HepG2 (cell line): Measurements from ENCODE around the gene CYLD. TPM values are rescaled to one million over a fixed set of nuclear protein-coding genes. Genes with fewer than 3 reads are reported as not detected.

Experiments
- CBFB ChIP-seq: sonication (generic); formaldehyde crosslinking; IDR thresholded peaks from 2 replicates; pipeline ENCODE4 v1.4.0; 2020; ENCODE audit warnings: missing genetic modification reagents
- CEBPG ChIP-seq: IDR thresholded peaks from 2 replicates; pipeline ENCODE4 v1.6.1; 2016
- FOXP4 ChIP-seq: sonication (generic); formaldehyde crosslinking; IDR thresholded peaks from 2 replicates; pipeline ENCODE4 v1.4.0; 2020; ENCODE audit warnings: missing genetic modification reagents
- GLMP ChIP-seq: sonication (generic); formaldehyde crosslinking; IDR thresholded peaks from 2 replicates; pipeline ENCODE4 v1.9.0; 2021; ENCODE audit warnings: missing genetic modification reagents, mild to moderate bottlenecking, borderline replicate concordance
- MAF1 ChIP-seq: sonication (generic); formaldehyde crosslinking; IDR thresholded peaks from 2 replicates; pipeline ENCODE4 v1.5.0; 2020; ENCODE audit warnings: missing genetic modification reagents, borderline replicate concordance
- PRDM15 ChIP-seq: sonication (generic); formaldehyde crosslinking; IDR thresholded peaks from 2 replicates; pipeline ENCODE4 v1.4.0; 2020; ENCODE audit warnings: missing genetic modification reagents
- RELA ChIP-seq: sonication (generic); formaldehyde crosslinking; IDR thresholded peaks from 2 replicates; pipeline ENCODE4 v1.4.0; 2020; ENCODE audit warnings: missing genetic modification reagents
- ZBTB34 ChIP-seq: sonication (generic); formaldehyde crosslinking; IDR thresholded peaks from 2 replicates; pipeline ENCODE4 v1.8.0; 2022; ENCODE audit warnings: mild to moderate bottlenecking, missing genetic modification reagents
- ZNF672 ChIP-seq: sonication (generic); formaldehyde crosslinking; IDR thresholded peaks from 2 replicates; pipeline ENCODE4 v1.8.1; 2022; ENCODE audit warnings: missing genetic modification reagents
- ZNF773 ChIP-seq: sonication (generic); formaldehyde crosslinking; IDR thresholded peaks from 2 replicates; pipeline ENCODE4 v1.4.0; 2020; ENCODE audit warnings: missing genetic modification reagents, borderline replicate concordance
- polyA plus RNA-seq, 8 experiments: library from polyadenylated mRNA; depleted of rRNA in 3 of 8; stranded (reverse) in 7 of 8; unstranded in 1 of 8; fragments of >200 nt; fragmentation: Illumina TruSeq in 4 of 8; extraction: Trizol in 4 of 8; gene quantifications; 2 replicates each; pipeline versions ENCODE4 v1.2.1 to v1.2.3, GENCODE V29; 2011 to 2016; ENCODE audit warnings: low read depth in 4 of 8, missing spikeins in 1 of 8, mixed read lengths in 1 of 8; ENCODE audit not compliant: insufficient read depth in 1 of 8
- total RNA-seq, 5 experiments: library from RNA; depleted of rRNA; stranded (reverse); fragments of >200 nt; fragmentation: Illumina TruSeq; extraction: Trizol; gene quantifications; 2 replicates each; pipeline ENCODE4 v1.2.3, GENCODE V29; 2016; ENCODE audit warnings: low read depth in 1 of 5
- TF ChIP-seq, protein P1 (sequence below): sonication (generic); formaldehyde crosslinking; IDR thresholded peaks from 2 replicates; pipeline ENCODE4 v1.4.0; 2020; ENCODE audit warnings: mild to moderate bottlenecking, low read depth, missing genetic modification reagents
- TF ChIP-seq, protein P2 (sequence below): IDR thresholded peaks from 2 replicates; pipeline ENCODE4 v1.6.1; 2016; ENCODE audit warnings: mild to moderate bottlenecking

CYLD gene
- total and polyA plus RNA-seq, 2 of the 13 experiments (the other 11 are each of a cell fraction or from before 2014, with no cell fraction given): 6.1 to 11.4 TPM

GRCh38 chr16:50699326-50700159 is 42.3 kb upstream of the CYLD start (continued):
- TF ChIP-seq FOXP4 (CRISPR knock-in tag): no peak
- no peak for TF ChIP-seq PRDM15
- TF ChIP-seq, protein P1, sequence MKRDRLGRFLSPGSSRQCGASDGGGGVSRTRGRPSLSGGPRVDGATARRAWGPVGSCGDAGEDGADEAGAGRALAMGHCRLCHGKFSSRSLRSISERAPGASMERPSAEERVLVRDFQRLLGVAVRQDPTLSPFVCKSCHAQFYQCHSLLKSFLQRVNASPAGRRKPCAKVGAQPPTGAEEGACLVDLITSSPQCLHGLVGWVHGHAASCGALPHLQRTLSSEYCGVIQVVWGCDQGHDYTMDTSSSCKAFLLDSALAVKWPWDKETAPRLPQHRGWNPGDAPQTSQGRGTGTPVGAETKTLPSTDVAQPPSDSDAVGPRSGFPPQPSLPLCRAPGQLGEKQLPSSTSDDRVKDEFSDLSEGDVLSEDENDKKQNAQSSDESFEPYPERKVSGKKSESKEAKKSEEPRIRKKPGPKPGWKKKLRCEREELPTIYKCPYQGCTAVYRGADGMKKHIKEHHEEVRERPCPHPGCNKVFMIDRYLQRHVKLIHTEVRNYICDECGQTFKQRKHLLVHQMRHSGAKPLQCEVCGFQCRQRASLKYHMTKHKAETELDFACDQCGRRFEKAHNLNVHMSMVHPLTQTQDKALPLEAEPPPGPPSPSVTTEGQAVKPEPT (CRISPR knock-in tag): no peak
- no peak for TF ChIP-seq MAF1 (CRISPR knock-in tag)
- no peak for TF ChIP-seq ZNF672 (CRISPR knock-in tag)
- TF ChIP-seq CBFB (CRISPR knock-in tag): no peak
- no peak for TF ChIP-seq ZNF773
- TF ChIP-seq, protein P2, sequence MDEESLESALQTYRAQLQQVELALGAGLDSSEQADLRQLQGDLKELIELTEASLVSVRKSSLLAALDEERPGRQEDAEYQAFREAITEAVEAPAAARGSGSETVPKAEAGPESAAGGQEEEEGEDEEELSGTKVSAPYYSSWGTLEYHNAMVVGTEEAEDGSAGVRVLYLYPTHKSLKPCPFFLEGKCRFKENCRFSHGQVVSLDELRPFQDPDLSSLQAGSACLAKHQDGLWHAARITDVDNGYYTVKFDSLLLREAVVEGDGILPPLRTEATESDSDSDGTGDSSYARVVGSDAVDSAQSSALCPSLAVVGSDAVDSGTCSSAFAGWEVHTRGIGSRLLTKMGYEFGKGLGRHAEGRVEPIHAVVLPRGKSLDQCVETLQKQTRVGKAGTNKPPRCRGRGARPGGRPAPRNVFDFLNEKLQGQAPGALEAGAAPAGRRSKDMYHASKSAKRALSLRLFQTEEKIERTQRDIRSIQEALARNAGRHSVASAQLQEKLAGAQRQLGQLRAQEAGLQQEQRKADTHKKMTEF (CRISPR knock-in tag): 0 out of 2 replicates have a peak, but pooled peaks have one; percentile 18
- peak; percentile 90 for TF ChIP-seq CEBPG
- TF ChIP-seq ZBTB34 (CRISPR knock-in tag): no peak
- TF ChIP-seq GLMP (CRISPR knock-in tag): no peak
- TF ChIP-seq RELA (CRISPR knock-in tag): no peak
